ENCODE measurements around the gene CHCHD10.

GRCh38 chr22:23745791-23746190 is 22.0 kb downstream of the CHCHD10 start:
- TF ChIP-seq, protein P1, sequence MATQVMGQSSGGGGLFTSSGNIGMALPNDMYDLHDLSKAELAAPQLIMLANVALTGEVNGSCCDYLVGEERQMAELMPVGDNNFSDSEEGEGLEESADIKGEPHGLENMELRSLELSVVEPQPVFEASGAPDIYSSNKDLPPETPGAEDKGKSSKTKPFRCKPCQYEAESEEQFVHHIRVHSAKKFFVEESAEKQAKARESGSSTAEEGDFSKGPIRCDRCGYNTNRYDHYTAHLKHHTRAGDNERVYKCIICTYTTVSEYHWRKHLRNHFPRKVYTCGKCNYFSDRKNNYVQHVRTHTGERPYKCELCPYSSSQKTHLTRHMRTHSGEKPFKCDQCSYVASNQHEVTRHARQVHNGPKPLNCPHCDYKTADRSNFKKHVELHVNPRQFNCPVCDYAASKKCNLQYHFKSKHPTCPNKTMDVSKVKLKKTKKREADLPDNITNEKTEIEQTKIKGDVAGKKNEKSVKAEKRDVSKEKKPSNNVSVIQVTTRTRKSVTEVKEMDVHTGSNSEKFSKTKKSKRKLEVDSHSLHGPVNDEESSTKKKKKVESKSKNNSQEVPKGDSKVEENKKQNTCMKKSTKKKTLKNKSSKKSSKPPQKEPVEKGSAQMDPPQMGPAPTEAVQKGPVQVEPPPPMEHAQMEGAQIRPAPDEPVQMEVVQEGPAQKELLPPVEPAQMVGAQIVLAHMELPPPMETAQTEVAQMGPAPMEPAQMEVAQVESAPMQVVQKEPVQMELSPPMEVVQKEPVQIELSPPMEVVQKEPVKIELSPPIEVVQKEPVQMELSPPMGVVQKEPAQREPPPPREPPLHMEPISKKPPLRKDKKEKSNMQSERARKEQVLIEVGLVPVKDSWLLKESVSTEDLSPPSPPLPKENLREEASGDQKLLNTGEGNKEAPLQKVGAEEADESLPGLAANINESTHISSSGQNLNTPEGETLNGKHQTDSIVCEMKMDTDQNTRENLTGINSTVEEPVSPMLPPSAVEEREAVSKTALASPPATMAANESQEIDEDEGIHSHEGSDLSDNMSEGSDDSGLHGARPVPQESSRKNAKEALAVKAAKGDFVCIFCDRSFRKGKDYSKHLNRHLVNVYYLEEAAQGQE (IDR thresholded peaks at IDR 0.05): no peak
- TF ChIP-seq JUN (IDR thresholded peaks at IDR 0.05) (no peak), EP300 (IDR thresholded peaks at IDR 0.05) (no peak), RFX5 (IDR thresholded peaks at IDR 0.05) (no peak), GATA3 (IDR thresholded peaks at IDR 0.05; ENCODE audit: borderline replicate concordance) (no peak), SREBF2 (IDR thresholded peaks at IDR 0.05) (no peak), RCOR1 (IDR thresholded peaks at IDR 0.05; ENCODE audit: low read depth, low read length) (no peak)
- TF ChIP-seq, protein P2, sequence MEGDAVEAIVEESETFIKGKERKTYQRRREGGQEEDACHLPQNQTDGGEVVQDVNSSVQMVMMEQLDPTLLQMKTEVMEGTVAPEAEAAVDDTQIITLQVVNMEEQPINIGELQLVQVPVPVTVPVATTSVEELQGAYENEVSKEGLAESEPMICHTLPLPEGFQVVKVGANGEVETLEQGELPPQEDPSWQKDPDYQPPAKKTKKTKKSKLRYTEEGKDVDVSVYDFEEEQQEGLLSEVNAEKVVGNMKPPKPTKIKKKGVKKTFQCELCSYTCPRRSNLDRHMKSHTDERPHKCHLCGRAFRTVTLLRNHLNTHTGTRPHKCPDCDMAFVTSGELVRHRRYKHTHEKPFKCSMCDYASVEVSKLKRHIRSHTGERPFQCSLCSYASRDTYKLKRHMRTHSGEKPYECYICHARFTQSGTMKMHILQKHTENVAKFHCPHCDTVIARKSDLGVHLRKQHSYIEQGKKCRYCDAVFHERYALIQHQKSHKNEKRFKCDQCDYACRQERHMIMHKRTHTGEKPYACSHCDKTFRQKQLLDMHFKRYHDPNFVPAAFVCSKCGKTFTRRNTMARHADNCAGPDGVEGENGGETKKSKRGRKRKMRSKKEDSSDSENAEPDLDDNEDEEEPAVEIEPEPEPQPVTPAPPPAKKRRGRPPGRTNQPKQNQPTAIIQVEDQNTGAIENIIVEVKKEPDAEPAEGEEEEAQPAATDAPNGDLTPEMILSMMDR (IDR thresholded peaks at IDR 0.05): no peak
